H54 (cell line): ENCODE results near the gene FGD5.

Experiments
- DNase-seq: peaks from one replicate; pipeline ENCODE4 v3.0.0; 2011; ENCODE audit warnings: low spot score, mixed read lengths; ENCODE audit not compliant: insufficient read length
- FAIRE-seq: peaks from 3 replicates; lab custom pipeline; 2011; peaks lifted over from hg19 to GRCh38; lab: Jason Lieb, UNC
- POLR2A ChIP-seq: IDR thresholded peaks from 2 replicates; pipeline ENCODE4 v1.6.1; 2011; ENCODE audit warnings: low read depth, mild to moderate bottlenecking, low read length

Gene FGD5

GRCh38 chr3:14796403-14797077 is 22.2 kb upstream of the FGD5 start:
- FAIRE-seq, result no peak

GRCh38 chr3:14797731-14798130 is 21.0 kb upstream of the FGD5 start:
- FAIRE-seq (no peak), DNase-seq (no peak)
- TF ChIP-seq POLR2A, result no peak

More at GRCh38 chr3:14796403-14797077, 22.2 kb upstream of the FGD5 start:
- no peak for TF ChIP-seq POLR2A
- DNase-seq, result no peak

GRCh38 chr3:14798231-14798630 is 20.5 kb upstream of the FGD5 start:
- FAIRE-seq, result no peak

GRCh38 chr3:14799146-14799545 is 19.6 kb upstream of the FGD5 start:
- no peak for FAIRE-seq
- DNase-seq, result no peak
- TF ChIP-seq POLR2A, result no peak

More at GRCh38 chr3:14798231-14798630, 20.5 kb upstream of the FGD5 start:
- TF ChIP-seq POLR2A, result no peak
- DNase-seq, result no peak

- DNase-seq (no peak), FAIRE-seq (no peak)
- no peak for TF ChIP-seq POLR2A
Observed at GRCh38 chr3:14801031-14801430, 17.7 kb upstream of the FGD5 start.

- FAIRE-seq, result no peak
- TF ChIP-seq POLR2A, result no peak
- DNase-seq, result no peak
Observed at GRCh38 chr3:14801668-14802380, 16.9 kb upstream of the FGD5 start.

- DNase-seq (no peak), FAIRE-seq (no peak)
- no peak for TF ChIP-seq POLR2A
Observed at GRCh38 chr3:14802381-14802731, 16.4 kb upstream of the FGD5 start.

- FAIRE-seq (no peak), DNase-seq (no peak)
- no peak for TF ChIP-seq POLR2A
Observed at GRCh38 chr3:14803101-14803980, 15.4 kb upstream of the FGD5 start.

- no peak for TF ChIP-seq POLR2A
- FAIRE-seq (no peak), DNase-seq (no peak)
Observed at GRCh38 chr3:14803981-14804834, 14.6 kb upstream of the FGD5 start.

- FAIRE-seq (no peak), DNase-seq (no peak)
- TF ChIP-seq POLR2A, result no peak
Observed at GRCh38 chr3:14804835-14805780, 13.7 kb upstream of the FGD5 start.

- no peak for FAIRE-seq
- no peak for TF ChIP-seq POLR2A
- no peak for DNase-seq
Observed at GRCh38 chr3:14805961-14806537, 12.7 kb upstream of the FGD5 start.
